GM21528 (cell line): Measurements from ENCODE around the gene NHSL1.
"Not testable (repeated sequence)": the region's sequence is repeated elsewhere in the genome, so short reads cannot be mapped to it uniquely, and the experiment has no call there.

Experiments used
- ATAC-seq: cut with Tn5 transposase; IDR thresholded peaks from one replicate; pipeline ENCODE4 v1.9.1; 2021; ENCODE audit warnings: mild to moderate bottlenecking, moderate library complexity; ENCODE audit not compliant: unreplicated experiment, low FRiP score

NHSL1 gene

GRCh38 chr6:138431256-138432062 is 67.8 kb downstream of the NHSL1 start:
- no peak for ATAC-seq

GRCh38 chr6:138430361-138431145 is 68.7 kb downstream of the NHSL1 start:
- no peak for ATAC-seq

- no peak for ATAC-seq
Observed at GRCh38 chr6:138429761-138430160, 69.5 kb downstream of the NHSL1 start.

GRCh38 chr6:138428944-138429598 is 70.2 kb downstream of the NHSL1 start:
- ATAC-seq: no peak

- ATAC-seq: no peak
Observed at GRCh38 chr6:138427701-138428100, 71.6 kb downstream of the NHSL1 start.

GRCh38 chr6:138426500-138427123 is 72.7 kb downstream of the NHSL1 start:
- ATAC-seq: no peak

GRCh38 chr6:138425256-138425655 is 74.0 kb downstream of the NHSL1 start:
- not testable (repeated sequence) for ATAC-seq

GRCh38 chr6:138424004-138424904 is 75.0 kb downstream of the NHSL1 start:
- ATAC-seq: no peak

GRCh38 chr6:138422861-138423260 is 76.4 kb downstream of the NHSL1 start:
- no peak for ATAC-seq

- no peak for ATAC-seq
Observed at GRCh38 chr6:138421608-138422007, 77.7 kb downstream of the NHSL1 start.

- ATAC-seq: no peak
Observed at GRCh38 chr6:138421089-138421488, 78.2 kb downstream of the NHSL1 start.

- ATAC-seq: no peak
Observed at GRCh38 chr6:138420356-138420755, 78.9 kb downstream of the NHSL1 start.

GRCh38 chr6:138419766-138420165 is 79.5 kb downstream of the NHSL1 start:
- no peak for ATAC-seq

GRCh38 chr6:138418118-138418742 is 81.1 kb downstream of the NHSL1 start:
- no peak for ATAC-seq

GRCh38 chr6:138417493-138418117 is 81.7 kb downstream of the NHSL1 start:
- ATAC-seq: no peak

GRCh38 chr6:138416206-138416605 is 83.1 kb downstream of the NHSL1 start:
- no peak for ATAC-seq

- ATAC-seq: no peak
Observed at GRCh38 chr6:138415125-138415524, 84.2 kb downstream of the NHSL1 start.

- no peak for ATAC-seq
Observed at GRCh38 chr6:138410972-138411880, 88.1 kb downstream of the NHSL1 start.
